GM21360 (cell line): ENCODE data around the gene ANKS3.
"Not testable (repeated sequence)": the region's sequence is repeated elsewhere in the genome, so short reads cannot be mapped to it uniquely, and the experiment has no call there.

ENCODE experiments used
- ATAC-seq: cut with Tn5 transposase; IDR thresholded peaks from one replicate; pipeline ENCODE4 v1.9.1; 2021; ENCODE audit warnings: mild to moderate bottlenecking, moderate library complexity; ENCODE audit not compliant: unreplicated experiment

ANKS3 gene

DNA sequence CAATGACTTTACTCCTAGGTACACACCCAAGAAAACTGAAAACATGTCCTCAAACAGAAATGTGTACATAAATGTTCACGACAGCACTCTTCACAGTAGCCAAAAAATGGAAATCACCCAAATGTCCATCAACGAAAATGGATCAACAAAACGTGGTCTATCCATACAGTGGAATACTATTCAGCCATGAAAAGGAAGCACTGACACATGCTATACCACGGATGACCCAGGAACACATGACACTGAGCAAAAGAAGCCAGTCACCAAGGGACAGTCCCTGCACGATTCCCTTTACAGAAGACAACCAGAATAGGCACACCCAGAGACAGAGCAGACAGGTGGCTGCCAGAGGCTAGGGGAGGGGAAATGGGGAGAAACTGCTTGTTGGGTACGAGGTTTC lies 21.6 kb upstream of the ANKS3 start:
- ATAC-seq, result no peak

DNA sequence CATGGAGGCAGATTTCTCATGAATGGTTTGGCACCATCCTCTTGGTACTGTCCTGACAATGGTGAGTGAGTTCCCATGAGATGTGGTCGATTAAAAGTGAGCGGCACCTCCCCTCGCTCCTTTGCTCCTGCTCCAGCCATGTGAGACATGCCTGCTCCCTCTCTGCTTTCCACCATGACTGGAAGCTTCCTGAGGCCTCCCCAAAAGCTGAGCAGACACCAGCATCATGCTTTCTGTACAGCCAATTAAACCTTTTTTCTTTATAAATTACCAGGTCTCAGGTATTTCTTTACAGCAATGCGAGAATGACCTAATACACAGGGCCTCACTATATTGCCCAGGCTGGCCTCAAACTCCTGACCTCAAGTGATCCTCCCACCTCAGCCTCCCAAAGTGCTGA lies 20.8 kb upstream of the ANKS3 start:
- no peak for ATAC-seq

GRCh38 chr16:4753227-4753626 lies 19.2 kb upstream of the ANKS3 start:
- no peak for ATAC-seq

DNA sequence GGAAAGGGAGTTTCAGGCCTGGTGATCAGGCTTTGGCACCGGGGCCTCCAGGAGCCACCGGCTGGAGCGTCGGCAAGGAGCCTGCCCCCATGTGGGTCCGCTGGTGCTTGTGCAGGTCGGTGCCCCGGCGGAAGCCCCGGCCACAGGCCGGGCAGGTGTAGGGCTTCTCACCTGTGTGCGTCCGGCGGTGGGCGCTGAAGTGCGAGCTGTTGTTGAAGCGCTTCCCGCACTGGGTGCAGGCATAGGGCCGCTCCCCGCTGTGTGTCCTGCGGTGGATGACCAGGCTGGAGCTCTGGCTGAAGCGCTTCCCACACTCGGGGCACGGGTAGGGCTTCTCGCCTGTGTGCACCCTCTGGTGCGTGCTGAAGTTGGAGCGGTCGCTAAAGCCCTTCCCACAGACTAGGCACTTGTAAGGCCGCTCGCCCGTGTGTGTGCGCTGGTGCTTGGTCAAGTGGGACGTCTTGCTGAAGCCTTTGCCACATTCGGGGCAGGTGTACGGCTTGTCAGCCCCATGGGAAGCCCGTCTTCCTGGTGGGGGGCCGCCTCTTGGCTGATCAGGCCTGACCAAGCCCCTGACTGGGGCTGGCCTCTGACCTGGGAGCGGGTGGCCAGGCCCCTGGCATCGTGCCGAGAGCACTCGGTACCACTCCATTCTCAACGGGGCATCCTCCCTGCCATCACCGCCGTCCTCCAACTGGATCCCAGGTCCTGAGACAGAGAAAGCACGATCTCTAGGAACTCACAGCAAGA lies 18.5 kb upstream of the ANKS3 start:
- ATAC-seq, result no peak

GRCh38 chr16:4750896-4751295 lies 16.8 kb upstream of the ANKS3 start:
- ATAC-seq, result no peak

- ATAC-seq, result no peak
Measured at GRCh38 chr16:4749700-4750257, 15.7 kb upstream of the ANKS3 start.

DNA sequence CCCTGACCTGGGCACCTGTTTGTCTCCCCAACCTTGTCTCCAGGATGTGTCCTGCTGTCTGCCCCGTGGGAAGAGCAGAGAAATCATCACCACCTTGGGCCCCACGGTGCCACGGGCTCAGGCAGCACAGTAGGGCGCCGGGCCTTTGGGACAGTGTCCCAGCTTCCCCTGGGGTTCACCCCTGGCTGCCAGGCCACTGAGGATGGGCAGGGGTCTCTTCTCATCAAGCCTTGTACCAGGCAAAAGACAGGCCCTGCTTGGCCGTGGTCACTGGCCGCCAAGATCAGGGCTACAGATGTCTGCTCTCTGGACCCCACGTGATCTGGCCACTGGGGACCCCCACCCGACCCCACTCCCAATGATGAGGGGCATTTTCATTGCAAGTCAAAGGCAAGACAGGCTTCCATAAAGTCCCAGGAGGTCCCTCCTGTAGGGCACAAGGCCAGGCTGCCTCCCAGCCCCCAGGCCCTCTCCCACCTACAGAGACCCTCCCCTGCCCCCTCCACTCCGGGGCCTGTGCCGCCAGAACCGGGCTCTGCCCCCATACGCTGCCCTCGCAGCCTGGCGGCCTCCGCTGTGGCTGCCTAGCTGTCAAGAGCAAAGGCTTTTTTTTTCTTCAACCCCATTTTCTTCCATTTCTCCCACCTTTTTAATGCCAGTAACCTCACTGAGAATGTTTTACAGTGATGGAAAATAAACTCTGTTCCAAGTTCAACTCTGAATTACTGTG lies 14.8 kb upstream of the ANKS3 start:
- ATAC-seq, result no peak

DNA sequence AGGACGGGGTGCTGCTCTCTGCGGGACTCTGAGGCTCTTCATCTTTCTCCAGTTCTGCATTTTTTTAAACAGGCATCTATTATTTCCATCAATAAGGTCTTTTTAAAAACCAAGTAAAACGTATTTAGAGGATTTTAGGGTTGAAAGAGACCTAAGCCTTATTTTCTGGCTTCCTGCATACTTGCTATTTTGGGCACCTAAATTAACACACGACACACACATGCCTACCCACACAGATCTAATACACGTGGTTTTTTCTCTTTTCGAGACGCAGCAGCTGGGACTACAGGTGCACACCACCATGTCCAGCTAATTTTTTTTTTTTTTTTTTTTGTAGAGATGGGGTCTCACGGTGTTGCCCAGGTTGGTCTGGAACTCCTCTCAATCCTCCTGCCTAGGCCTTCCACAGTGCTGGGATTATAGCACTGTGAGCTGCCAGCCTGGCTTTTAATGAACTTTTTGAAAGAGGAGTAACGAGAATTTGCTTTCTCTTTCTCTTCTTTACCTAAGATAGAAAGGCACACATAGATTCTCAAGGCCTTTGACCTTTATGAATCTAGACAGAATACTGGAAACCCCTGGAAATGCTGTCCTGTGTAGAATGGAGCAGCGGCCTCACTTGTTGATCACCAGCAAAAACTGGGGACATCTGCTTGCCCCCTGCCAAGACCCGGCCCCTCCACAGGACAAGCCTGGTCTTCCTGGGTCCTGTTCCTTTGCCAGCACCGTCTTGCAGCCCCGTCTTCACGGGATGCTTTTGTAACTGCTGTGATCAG lies 14.0 kb upstream of the ANKS3 start:
- ATAC-seq, result no peak

DNA sequence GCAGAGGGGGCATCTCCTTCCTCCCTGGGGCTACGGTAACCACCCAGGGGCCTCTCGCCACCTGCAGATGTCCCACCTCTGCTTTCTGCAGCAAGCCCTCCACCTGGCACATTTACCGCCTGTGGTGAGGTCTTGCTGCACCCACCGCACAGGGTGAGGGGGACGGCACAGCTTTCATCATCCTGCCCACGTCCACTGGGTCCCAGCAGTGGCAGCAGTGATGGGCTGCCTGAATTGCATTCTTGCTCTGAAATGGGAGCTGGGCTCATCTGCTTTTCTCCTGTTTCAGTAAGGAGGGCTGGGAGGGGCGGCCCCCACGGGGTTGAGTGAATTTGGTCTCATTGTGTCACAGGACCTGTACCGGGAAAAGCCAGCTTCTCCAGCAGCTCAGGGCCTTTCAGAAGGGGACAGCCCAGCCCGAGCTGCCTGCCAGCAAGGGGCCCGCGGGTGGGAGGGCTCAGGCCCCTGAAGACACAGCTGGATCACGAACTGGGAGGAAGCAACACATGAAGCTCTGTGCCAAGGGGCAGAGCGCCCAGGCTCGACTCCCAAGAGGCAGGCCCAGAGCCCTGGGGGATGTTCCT lies 13.0 kb upstream of the ANKS3 start:
- no peak for ATAC-seq

DNA sequence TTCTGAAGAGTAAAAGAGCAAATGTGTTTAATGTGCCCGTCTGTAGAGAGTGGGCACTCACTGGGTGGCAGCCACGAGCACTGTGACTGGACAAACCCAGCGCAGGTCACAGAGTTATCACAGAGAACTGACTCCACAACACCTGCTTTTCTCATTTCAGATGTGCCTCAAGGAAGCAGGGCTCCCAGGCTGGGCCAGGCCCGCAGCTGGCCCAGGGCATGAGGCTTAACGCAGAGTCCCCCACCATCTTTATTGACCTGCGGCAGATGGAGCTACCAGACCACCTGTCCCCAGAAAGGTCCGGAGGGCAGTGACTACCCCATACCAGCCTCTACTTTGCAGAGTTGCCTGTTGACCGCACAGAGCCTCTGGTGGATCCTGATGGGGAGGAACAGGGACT lies 12.1 kb upstream of the ANKS3 start:
- no peak for ATAC-seq

DNA sequence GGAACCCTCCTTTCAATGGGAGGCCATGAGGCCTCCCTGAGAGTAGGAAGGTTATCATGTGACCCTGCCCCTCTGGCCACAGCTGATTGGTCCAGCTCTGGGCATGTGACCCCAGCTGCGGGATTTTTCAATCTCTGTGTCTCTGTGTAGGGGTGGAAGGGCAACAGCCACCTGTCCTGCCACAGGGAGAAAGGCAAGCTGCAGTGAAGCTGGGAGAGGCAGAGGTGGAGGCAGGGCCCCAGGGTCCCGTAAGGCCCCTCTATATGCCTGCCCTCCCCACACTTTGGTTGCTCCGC lies 11.2 kb upstream of the ANKS3 start:
- no peak for ATAC-seq

DNA sequence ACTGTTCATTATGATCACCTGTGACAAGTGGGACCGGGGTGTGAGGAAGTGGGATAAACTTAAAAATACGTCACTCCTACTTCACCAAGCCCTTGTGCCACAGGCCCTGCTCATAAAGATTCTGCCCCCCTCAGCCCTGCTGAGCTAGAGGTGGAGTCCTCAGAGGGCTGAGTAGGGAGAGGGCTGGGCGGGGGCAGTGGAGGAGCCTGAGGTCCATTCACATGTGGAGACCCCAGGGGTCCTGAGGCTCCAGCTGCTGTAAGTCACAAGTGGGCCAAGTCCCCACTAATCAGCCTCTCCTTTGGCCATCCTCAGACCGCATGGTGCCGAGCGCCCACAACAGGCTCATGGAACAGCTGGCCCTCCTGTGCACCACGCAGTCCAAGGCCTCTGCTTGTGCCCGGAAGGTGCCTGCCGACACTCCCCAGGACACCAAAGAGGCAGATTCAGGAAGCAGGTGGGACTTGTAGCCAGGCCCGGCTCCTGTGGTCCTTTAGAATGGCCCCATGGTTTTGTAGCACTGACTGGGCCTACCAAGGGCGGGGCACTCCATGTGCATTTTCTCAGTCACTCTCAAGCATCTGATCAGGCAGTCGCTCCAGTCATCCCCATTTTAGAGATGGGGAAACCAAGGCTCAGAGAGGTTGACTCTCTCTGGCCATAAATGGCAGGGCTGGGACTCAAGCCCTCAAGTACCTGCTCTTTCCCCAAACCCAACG lies 10.6 kb upstream of the ANKS3 start:
- no peak for ATAC-seq

GRCh38 chr16:4743226-4743878 lies 9.3 kb upstream of the ANKS3 start:
- no peak for ATAC-seq

DNA sequence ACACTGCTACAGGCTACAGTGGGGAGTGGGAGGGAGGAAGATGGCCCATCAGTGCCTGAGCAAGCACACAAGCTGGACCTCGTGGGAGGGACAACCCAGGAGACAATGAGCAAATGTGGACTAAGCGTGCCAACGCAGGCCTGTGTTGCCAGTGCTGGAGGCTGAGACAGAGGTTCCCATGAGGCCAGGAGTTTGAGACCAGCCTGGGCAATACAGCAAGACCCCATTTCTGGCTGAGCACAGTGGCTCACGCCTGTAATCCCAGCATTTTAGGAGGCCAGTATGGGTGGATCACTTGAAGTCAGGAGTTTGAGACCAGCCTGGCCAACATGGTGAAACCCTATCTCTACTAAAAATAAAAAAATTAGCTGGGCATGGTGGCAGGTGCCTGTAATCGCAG lies 4.3 kb upstream of the ANKS3 start:
- ATAC-seq, result not testable (repeated sequence)

DNA sequence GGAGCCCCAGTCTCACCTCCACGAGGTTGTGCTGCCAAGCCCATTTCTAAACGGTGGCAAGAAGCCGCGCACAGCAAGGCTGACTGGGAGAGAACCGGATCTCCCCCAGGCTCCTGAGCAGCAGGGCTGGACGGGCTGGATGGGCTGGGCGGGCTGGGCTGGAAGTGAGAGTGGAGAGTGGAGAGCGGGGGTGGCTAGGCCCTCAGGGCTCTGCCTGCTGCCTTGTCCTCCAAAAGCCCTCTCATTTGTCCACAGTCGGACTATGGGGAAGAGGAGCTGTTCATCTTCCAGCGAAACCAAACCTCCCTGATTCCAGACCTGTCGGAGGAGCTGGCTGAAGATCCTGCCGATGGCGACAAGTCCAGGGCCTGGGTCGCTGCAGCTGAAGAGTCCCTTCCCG lies 3.5 kb upstream of the ANKS3 start:
- no peak for ATAC-seq

DNA sequence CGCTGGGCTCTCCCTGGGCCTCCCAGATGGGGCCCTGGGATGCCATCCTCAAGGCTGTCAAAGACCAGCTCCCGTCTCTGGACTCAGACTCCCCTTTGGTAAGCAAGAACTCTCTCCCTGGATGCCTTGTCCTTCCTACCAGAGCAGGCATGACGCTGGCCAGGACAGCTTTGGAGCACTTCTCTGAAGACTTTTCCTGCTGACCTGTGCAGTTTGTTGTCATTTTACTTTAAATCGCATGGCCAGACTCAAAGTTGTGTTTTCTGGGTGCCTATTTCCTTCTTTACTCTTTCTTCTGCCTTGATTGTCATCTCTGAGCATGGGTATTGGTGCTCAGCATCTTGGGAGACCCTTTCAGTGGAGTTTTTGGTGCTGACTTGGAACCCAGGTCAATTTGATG lies 2.5 kb upstream of the ANKS3 start:
- ATAC-seq, result no peak

DNA sequence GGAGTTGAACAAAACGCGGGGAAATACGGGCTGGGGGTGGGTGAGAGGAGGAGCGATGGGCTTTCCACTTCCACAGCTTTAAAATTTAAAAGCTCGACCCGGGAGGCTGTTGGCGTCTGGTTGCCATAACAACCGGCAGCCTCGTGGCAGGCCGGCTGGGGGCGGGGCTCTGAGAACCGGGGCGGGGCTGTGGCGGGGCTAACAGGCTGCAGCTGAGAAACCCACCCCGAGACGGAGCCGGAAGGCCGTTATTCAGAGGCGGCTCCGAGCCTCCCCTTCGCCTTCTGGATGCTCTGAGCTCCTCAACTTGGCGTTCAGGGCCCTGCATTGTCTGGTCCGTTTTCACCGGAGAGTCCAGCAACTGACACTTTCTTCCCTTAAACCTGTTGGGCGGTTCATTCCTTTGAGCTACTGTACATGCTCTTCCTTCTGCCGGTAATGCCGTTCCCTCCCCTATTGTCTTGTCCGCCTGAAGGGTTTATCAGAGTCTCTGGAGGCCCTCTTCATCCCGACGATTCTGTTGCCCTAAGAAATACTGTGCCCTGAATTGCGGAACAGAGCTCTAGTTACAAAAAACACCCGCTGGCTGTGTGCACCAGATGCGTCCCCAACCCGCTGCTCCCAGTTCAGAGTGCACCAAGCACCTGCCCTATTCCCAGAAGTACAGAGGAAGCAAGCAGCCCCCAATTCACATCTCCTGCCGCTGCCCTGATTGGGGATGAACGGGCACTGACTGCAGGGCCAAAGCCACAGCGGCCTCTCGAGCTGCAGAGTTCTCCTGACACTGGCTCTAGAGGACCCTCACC lies 862 bp upstream of the ANKS3 start:
- ATAC-seq, result peak; percentile 54

- ATAC-seq, result no peak
Measured at GRCh38 chr16:4733747-4734062, 366 bp downstream of the ANKS3 start.

GRCh38 chr16:4733211-4733742 lies 794 bp downstream of the ANKS3 start:
- no peak for ATAC-seq
